ENCODE measurements around the gene PPM1N.

DNA sequence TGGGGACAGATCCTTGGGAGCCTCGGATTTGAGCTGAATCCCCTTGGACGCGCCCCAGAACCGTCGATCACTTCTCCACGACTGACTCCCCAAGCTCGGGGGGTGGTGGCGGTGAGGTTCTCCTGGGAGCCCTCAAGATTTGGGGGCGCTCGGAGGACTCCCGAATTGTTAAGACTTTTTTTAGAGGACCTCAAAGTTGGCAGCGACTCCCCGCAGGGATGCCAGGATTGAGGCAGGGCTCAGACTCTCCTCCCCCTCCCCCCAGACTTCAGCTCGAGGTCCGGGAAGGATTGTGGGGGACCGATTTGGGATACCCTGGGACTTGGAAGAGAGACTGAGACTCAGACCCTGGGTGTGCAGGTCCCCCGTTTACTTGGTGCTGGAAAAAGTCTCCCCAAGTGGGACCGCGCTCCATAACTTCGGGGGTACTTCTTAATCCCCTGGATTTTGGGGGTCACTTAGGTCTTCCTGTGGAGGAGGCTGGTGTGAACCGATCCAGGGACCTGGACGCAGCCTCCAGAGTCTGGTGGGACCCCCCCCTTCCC lies 9.7 kb downstream of the PPM1N start:
- TF ChIP-seq, protein P1, sequence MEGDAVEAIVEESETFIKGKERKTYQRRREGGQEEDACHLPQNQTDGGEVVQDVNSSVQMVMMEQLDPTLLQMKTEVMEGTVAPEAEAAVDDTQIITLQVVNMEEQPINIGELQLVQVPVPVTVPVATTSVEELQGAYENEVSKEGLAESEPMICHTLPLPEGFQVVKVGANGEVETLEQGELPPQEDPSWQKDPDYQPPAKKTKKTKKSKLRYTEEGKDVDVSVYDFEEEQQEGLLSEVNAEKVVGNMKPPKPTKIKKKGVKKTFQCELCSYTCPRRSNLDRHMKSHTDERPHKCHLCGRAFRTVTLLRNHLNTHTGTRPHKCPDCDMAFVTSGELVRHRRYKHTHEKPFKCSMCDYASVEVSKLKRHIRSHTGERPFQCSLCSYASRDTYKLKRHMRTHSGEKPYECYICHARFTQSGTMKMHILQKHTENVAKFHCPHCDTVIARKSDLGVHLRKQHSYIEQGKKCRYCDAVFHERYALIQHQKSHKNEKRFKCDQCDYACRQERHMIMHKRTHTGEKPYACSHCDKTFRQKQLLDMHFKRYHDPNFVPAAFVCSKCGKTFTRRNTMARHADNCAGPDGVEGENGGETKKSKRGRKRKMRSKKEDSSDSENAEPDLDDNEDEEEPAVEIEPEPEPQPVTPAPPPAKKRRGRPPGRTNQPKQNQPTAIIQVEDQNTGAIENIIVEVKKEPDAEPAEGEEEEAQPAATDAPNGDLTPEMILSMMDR (IDR thresholded peaks at IDR 0.05): no peak
- no peak for TF ChIP-seq POLR2A (IDR thresholded peaks at IDR 0.05)
